Measurements from ENCODE around the gene UROS. TPM values are rescaled to one million over a fixed set of nuclear protein-coding genes. Genes with fewer than 3 reads are reported as not detected.

Gene UROS
- total RNA-seq, 4 donors from 2014 or later, result 22.7 to 48.2 (median 27.3) TPM

- WGBS, result 90% methylated on average over 5 of the region's 5 CpGs
- no peak overlapping the region for H3K27ac ChIP-seq
- no peaks in the 10 kb centered on the region for H3K27me3 ChIP-seq
- H3K4me1 ChIP-seq, result no peaks in the 10 kb centered on the region
- H3K36me3 ChIP-seq, result peaks cover 77% of the 10 kb centered on the region
- H3K9me3 ChIP-seq, result no peaks in the 10 kb centered on the region
- TF ChIP-seq EP300 (IDR thresholded peaks at IDR 0.05) (no peak), CTCF (IDR thresholded peaks at IDR 0.05) (no peak), POLR2A (IDR thresholded peaks at IDR 0.05) (no peak), POLR2AphosphoS5 (IDR thresholded peaks at IDR 0.05) (no peak)
- no peak overlapping the region for H3K4me3 ChIP-seq
- no peak for DNase-seq (ENCODE audit: low spot score in 2 of 2)
These were observed 66.1 kb downstream of the UROS start for GRCh38 chr10:125756853-125757487.

GRCh38 chr10:125756196-125756595 lies 66.9 kb downstream of the UROS start:
- no peak for TF ChIP-seq POLR2AphosphoS5 (IDR thresholded peaks at IDR 0.05)
- TF ChIP-seq POLR2A (IDR thresholded peaks at IDR 0.05), result no peak
- no peak for TF ChIP-seq EP300 (IDR thresholded peaks at IDR 0.05)
- no peak for TF ChIP-seq CTCF (IDR thresholded peaks at IDR 0.05)
- 79% methylated on average over 5 of the region's 5 CpGs for WGBS
- no peaks in the 10 kb centered on the region for H3K9me3 ChIP-seq
- peaks cover 80% of the 10 kb centered on the region for H3K36me3 ChIP-seq
- no peak overlapping the region for H3K27ac ChIP-seq
- no peak for DNase-seq (ENCODE audit: low spot score in 2 of 2)
- no peaks in the 10 kb centered on the region for H3K27me3 ChIP-seq
- H3K4me3 ChIP-seq, result no peak overlapping the region
- H3K4me1 ChIP-seq, result no peaks in the 10 kb centered on the region

GRCh38 chr10:125747417-125747816 lies 75.6 kb downstream of the UROS start:
- Histone ChIP-seq H3K9me3 (no peaks in the 10 kb centered on the region), H3K27ac (no peak overlapping the region), H3K4me3 (no peak overlapping the region), H3K36me3 (peaks cover 91% of the 10 kb centered on the region), H3K4me1 (no peaks in the 10 kb centered on the region), H3K27me3 (no peaks in the 10 kb centered on the region)
- 93% methylated on average over 5 of the region's 5 CpGs for WGBS
- TF ChIP-seq CTCF (IDR thresholded peaks at IDR 0.05), result no peak
- no peak for TF ChIP-seq EP300 (IDR thresholded peaks at IDR 0.05)
- TF ChIP-seq POLR2A (IDR thresholded peaks at IDR 0.05), result no peak
- DNase-seq (ENCODE audit: low spot score in 2 of 2), result no peak

- Histone ChIP-seq H3K4me3 (no peak overlapping the region), H3K27ac (no peak overlapping the region), H3K4me1 (no peaks in the 10 kb centered on the region), H3K9me3 (no peaks in the 10 kb centered on the region), H3K27me3 (no peaks in the 10 kb centered on the region), H3K36me3 (peaks cover 92% of the 10 kb centered on the region)
- WGBS, result 94% methylated on average over 2 of the region's 2 CpGs
- no peak for DNase-seq (ENCODE audit: low spot score in 2 of 2)
- TF ChIP-seq EP300 (IDR thresholded peaks at IDR 0.05), result no peak
- TF ChIP-seq POLR2A (IDR thresholded peaks at IDR 0.05), result no peak
- TF ChIP-seq CTCF (IDR thresholded peaks at IDR 0.05), result no peak
- TF ChIP-seq POLR2AphosphoS5 (IDR thresholded peaks at IDR 0.05), result no peak
These were observed 78.1 kb downstream of the UROS start for GRCh38 chr10:125744909-125745308.

GRCh38 chr10:125742465-125742864 lies 80.6 kb downstream of the UROS start:
- no peaks in the 10 kb centered on the region for H3K27me3 ChIP-seq
- no peak for DNase-seq (ENCODE audit: low spot score in 2 of 2)
- WGBS, result 61% methylated on average over 2 of the region's 2 CpGs
- H3K36me3 ChIP-seq, result peaks cover 92% of the 10 kb centered on the region
- no peaks in the 10 kb centered on the region for H3K4me1 ChIP-seq
- TF ChIP-seq CTCF (IDR thresholded peaks at IDR 0.05), result no peak
- TF ChIP-seq EP300 (IDR thresholded peaks at IDR 0.05), result no peak
- TF ChIP-seq POLR2A (IDR thresholded peaks at IDR 0.05), result no peak
- no peak overlapping the region for H3K27ac ChIP-seq
- no peaks in the 10 kb centered on the region for H3K9me3 ChIP-seq
- no peak overlapping the region for H3K4me3 ChIP-seq

Measured in suprapubic skin (tissue), 4 donors.